ENCODE measurements around the gene BOLA3.
"Not testable (repeated sequence)": the region's sequence is repeated elsewhere in the genome, so short reads cannot be mapped to it uniquely, and the experiment has no call there.

The BOLA3 gene

GRCh38 chr2:74101574-74102300 is 46.0 kb downstream of the BOLA3 start:
- DNase-seq (ENCODE audit: low spot score): no peak

- DNase-seq (ENCODE audit: low spot score): no peak
Observed at GRCh38 chr2:74100254-74101216, 47.2 kb downstream of the BOLA3 start.

GRCh38 chr2:74099835-74100234 is 47.9 kb downstream of the BOLA3 start:
- peak; percentile 82 for DNase-seq (ENCODE audit: low spot score)

DNA sequence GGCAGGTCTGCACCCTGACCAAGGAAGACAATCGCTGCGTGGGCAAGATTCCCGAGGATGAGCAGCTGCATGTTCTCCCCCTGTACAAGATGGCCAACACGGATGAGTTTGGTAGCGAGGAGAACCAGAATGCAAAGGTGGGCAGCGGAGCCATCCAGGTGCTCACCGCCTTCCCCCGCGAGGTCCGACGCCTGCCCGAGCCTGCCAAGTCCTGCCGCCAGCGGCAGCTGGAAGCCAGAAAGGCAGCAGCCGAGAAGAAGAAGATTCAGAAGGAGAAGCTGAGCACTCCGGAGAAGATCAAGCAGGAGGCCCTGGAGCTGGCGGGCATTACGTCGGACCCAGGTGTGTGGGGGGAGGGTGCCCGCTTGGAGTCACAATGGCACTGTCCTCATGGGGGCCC is 48.4 kb downstream of the BOLA3 start:
- no peak for DNase-seq (ENCODE audit: low spot score)

DNA sequence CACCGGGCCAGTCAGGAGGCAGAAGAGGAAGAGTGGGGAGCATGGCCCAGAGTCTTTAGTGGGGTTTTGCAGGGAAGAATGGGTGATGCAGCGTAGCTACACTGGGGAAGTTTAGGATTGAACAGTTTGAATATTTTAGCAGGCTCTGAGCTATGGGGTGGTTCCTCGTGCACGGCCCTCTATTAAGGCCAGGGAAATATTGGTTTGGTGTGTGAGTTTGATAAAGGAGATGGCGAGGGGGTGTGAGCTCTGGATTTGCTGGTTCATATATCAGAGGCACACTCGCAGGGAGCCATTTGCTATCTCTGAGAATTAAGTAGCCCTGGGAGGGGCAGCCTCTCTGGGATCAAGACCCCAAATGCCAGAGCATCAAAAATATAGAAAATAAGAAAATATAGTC is 50.1 kb downstream of the BOLA3 start:
- peak; percentile 67 for DNase-seq (ENCODE audit: low spot score)

DNA sequence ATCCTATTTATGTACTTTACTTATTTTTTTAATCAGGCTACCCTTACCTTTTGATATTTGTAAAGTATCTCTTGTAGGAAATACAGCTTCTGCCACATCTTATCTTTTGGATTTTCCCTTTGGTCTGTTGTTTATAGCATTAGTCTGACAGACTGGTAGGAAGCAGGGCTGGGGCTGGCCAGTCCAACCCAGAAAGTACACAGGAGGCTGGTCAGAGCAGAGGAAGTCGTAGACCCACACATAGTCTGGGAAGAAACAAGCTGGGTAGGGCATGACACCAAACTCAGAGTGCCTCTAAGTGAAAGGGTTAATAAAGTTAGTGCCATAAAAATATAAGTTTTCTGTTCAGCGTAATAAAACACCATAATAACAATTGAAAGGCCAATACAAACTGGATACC is 51.7 kb downstream of the BOLA3 start:
- DNase-seq (ENCODE audit: low spot score): no peak

DNA sequence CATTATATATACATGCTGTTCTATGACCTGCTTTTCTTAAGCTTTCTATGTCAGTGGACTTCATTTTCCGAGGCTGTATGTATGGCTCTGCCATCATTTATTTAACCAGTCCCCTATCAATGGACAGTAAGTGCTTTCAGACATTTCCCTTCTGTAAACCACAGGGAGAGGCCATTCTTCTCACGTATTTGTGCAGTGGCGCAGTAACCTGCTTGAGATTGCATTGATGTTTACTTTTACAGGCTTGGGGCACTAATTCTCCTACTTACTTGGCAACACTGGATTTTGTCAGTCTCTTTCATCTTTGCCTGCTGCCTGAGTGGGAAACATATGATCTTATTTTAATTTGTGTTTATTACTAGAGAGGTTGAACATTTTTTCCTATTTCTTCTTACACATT is 52.1 kb downstream of the BOLA3 start:
- DNase-seq (ENCODE audit: low spot score): peak; percentile 2

DNA sequence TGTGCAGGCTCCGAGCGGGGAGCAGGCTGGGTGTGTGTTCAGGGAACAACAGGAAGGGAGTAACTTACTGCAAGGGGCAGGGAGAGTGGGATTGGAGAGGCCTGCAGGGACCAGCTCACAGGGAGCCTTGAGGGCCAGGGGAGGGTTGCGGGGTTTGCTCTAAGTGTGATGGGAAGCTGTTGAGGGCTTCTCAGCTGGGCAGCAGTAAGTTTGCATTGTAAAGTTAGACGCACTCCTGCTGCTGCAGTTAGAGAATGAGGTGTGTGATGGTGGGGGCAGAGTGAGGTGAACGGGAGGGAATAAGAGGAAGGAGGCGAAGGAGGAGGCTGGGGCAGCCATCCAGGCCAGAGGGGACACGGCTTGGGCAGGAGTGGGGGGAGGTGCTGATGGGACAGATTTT is 53.4 kb downstream of the BOLA3 start:
- DNase-seq (ENCODE audit: low spot score): no peak

GRCh38 chr2:74093840-74094239 is 53.9 kb downstream of the BOLA3 start:
- DNase-seq (ENCODE audit: low spot score): no peak

DNA sequence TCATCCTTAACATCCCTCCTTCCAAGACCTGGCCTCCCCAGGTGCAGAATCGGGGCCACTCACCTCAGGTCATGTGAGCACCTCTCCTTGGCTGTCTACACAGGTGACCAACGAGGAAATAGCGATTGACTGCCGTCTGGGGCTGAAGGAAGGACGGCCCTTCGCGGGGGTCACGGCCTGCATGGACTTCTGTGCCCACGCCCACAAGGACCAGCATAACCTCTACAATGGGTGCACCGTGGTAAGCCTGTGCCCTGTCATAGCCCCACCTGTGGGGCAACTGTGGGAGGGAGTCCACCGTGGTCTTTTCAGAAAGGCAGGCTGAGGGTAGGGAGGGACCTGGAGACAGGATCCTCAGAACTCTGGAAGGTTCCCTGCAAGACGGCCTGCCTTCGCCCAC is 54.3 kb downstream of the BOLA3 start:
- DNase-seq (ENCODE audit: low spot score): no peak

- no peak for DNase-seq (ENCODE audit: low spot score)
Observed at GRCh38 chr2:74092275-74092674, 55.4 kb downstream of the BOLA3 start.

DNA sequence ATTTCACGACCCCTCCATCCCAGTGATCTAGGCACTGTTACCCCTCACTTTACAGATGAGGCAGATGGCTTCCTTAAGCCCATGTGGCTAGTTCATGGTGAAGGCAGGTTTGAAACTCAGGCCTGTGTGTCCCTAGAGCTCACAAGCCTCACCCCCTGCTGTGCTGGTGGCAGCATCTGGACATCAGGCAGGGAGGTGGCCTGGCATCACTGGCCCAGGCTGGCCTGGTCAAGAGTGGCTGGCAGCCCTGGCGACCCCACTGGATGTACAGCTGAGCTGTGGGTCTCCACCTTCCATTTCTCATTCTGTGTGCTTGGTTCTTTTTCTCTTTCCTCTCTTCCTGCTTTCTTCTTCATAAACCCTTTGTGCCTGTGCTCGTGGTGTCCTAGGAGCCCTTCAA is 56.3 kb downstream of the BOLA3 start:
- no peak for DNase-seq (ENCODE audit: low spot score)

DNA sequence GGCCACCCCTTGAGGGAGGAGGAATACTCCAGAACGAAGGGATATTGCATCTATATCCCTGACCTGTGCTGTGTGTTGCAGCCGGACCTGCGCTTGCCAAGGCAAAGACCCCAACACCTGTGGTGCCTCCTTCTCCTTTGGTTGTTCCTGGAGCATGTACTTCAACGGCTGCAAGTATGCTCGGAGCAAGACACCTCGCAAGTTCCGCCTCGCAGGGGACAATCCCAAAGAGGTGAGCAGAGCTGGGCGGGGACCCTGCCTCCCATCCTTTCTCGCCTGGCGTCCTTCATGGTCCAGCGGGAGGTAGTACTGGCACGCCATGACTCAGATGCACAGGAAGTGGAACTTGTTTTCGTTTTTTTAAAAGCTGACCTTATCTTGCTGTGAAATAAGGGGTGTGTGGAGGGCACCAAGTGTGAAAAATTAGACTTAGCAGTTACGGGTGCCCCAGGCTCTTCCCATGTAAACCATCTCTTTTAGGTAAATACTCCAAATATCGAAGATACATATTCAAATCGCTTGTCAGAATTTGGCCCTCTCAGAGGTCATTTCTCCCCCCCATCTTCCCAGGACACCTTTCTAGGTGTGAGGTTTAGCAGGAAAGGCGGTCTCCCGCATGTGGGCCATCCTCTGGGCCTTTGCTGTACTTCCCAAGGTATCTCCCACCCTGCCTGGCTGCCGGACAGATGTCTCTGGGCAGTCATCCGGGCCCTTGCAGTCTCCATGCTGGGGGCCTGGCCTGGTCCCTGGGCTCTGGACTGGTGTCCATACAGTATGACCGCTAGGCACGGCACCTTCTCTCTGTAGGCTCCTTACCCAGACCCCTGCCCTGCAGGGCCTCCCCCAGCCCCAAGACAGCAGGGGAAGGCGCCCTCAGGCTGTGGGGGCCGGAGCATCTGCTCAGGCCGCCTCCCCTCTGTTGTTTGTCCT is 57.6 kb downstream of the BOLA3 start:
- no peak for DNase-seq (ENCODE audit: low spot score)

GRCh38 chr2:74088676-74089075 is 59.0 kb downstream of the BOLA3 start:
- not testable (repeated sequence) for DNase-seq (ENCODE audit: low spot score)

DNA sequence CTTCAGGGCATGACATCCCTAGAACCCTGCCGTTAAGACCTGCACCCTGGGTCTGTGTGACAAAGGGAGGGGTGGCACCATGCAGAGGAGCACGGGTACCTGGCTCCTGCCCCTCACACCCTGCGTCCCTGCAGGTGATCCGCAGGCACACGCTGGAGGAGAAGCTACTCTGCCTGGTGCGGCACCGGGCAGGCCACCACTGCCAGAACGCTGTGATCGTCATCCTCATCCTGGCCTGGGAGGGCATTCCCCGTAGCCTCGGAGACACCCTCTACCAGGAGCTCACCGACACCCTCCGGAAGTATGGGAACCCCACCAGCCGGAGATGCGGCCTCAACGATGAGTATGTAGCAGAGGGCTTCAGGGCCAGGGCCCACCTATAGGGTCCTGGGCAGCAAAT is 60.0 kb downstream of the BOLA3 start:
- DNase-seq (ENCODE audit: low spot score): no peak

GRCh38 chr2:74086021-74086420 is 61.7 kb downstream of the BOLA3 start:
- DNase-seq (ENCODE audit: low spot score): no peak

Data from hematopoietic multipotent progenitor cell treated with erythropoietin and hydrocortisone succinate and interleukin-3 and kit ligand, for 15 days (in vitro differentiated cells).